Stomach (tissue), 9 donors: Measurements from ENCODE around the gene EDN1. TPM values are rescaled to one million over a fixed set of nuclear protein-coding genes. Genes with fewer than 3 reads are reported as not detected.

Experiments used
- DNase-seq, 2 donors: peaks; one replicate each; pipeline versions ENCODE4 v3.0.0 to v3.0.0-alpha.2; 2013 to 2019
- H3K27ac ChIP-seq, 5 donors: fragments of 200-600 bp in 4 of 5; sonication (generic) in 4 of 5; one replicate each; pipeline ENCODE4 v1.5.1; 2013 to 2019; ENCODE audit warnings: mild to moderate bottlenecking in 1 of 5, moderate library complexity in 1 of 5
- H3K27me3 ChIP-seq, 3 donors: fragments of 200-600 bp; sonication (generic); one replicate each; pipeline ENCODE4 v1.5.1; 2017 to 2019; ENCODE audit warnings: mixed run types in 1 of 3
- H3K36me3 ChIP-seq, 4 donors: fragments of 200-600 bp; sonication (generic); 1 replicate in 3 of 4; 2 replicates in 1 of 4; pipeline ENCODE4 v1.5.1; 2016 to 2019
- H3K4me1 ChIP-seq, 4 donors: fragments of 200-600 bp; sonication (generic); one replicate each; pipeline ENCODE4 v1.5.1; 2016 to 2019
- H3K4me3 ChIP-seq, 4 donors: fragments of 200-600 bp; sonication (generic) in 3 of 4; one replicate each; pipeline ENCODE4 v1.5.1; 2016 to 2019; ENCODE audit warnings: mild to moderate bottlenecking in 1 of 4
- H3K9me3 ChIP-seq, 4 donors: fragments of 200-600 bp; sonication (generic); one replicate each; pipeline ENCODE4 v1.5.1; 2016 to 2019
- EP300 ChIP-seq: sonication (generic); formaldehyde crosslinking; IDR thresholded peaks from one replicate; pipeline ENCODE4 v1.6.1; 2017; ENCODE audit warnings: antibody characterized with exemption
- POLR2A ChIP-seq, 4 donors: fragments of 450-650 bp; IDR thresholded peaks; one replicate each; pipeline ENCODE4 v1.6.1; 2016; ENCODE audit warnings: antibody characterized with exemption in 4 of 4, control low read depth in 2 of 4, mild to moderate bottlenecking in 1 of 4, moderate library complexity in 1 of 4
- POLR2AphosphoS5 ChIP-seq, 3 donors: sonication (generic); formaldehyde crosslinking; IDR thresholded peaks; one replicate each; pipeline ENCODE4 v1.6.1; 2016; ENCODE audit warnings: antibody characterized with exemption in 3 of 3
- WGBS, 5 donors: extraction: QIAGEN DNeasy Blood & Tissue Kit in 3 of 5; methylation state at CpG; one replicate each; pipeline versions ENCODE4 v1.1.5 to v1.1.7; 2013 to 2018; 5-methylcytosine and 5-hydroxymethylcytosine counted together
- intact Hi-C: fragments of 100-400 bp; cut with DNase I; formaldehyde crosslinking; loops from one replicate; pipeline ENCODE4 v1.15.1; 2023; ENCODE audit warnings: low total_unique reads
- polyA plus RNA-seq, 3 donors: library from polyadenylated mRNA; stranded (reverse); fragments of 200-250 nt; gene quantifications; one replicate each; pipeline ENCODE4 v1.2.3, GENCODE V29; 2013
- small RNA-seq, 4 donors: library from RNA; depleted of rRNA; stranded (forward); fragments of <200 nt; gene quantifications; one replicate each; pipeline ENCODE3, GENCODE V24; 2016
- total RNA-seq, 5 donors: library from RNA; depleted of rRNA; stranded (reverse); fragments of >200 nt; gene quantifications; one replicate each; pipeline versions ENCODE4 v1.1.0 to v1.2.3, GENCODE V29; 2014 to 2016
- TF ChIP-seq, protein P1 (sequence below), 7 experiments: fragments of 450-650 bp in 4 of 7; fragments of 200-600 bp in 3 of 7; sonication (generic) in 3 of 7; IDR thresholded peaks; one replicate each; pipeline ENCODE4 v1.5.1; 2016 to 2019; ENCODE audit warnings: antibody characterized with exemption in 7 of 7, control low read depth in 2 of 7, mild to moderate bottlenecking in 1 of 7
- donor health status: healthy with polysubstance abuse.
- donor health status: Bipolar disorder and iron deficiency.
- donor health status: healthy.

The EDN1 gene
- total and polyA plus RNA-seq, 8 donors = 0.58 to 95.1 (median 12.6) TPM

DNA sequence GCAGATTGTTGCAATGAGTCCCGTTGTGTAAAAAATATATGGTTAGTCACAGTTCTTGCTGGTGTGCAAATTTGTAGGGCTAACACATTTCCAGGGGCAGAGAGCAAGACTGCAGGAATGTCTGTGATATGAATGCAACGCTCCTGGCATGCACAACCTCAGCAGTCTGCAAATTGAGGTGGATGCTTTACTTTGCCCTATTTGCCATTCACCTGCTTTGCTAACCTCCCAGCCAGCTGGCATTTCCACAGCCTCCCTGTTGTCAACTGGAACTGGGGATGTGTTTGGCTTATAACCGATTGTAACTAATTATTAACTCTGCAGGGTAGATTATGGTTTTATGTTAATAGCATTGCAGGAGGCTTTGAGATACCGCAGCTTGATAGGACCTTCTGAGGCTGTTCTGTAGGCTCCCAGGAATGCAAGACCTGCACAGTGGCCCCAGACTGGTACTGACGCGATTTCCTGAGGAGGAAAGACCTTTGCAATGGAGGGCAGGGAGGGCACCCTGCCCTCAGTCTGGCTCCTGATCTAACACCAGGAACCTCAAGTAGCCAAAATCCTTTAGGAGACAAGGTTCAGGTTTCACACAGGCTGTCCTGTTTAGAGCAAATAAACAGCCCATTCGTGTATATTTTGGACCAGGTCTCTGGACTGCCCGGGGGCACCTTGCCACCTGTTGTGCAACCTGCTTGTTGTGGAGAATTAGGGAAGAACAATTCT lies 53.4 kb downstream of the EDN1 start:
- Histone ChIP-seq H3K4me3 (no peak overlapping the region), H3K27me3 (no peaks in the 10 kb centered on the region), H3K36me3 (no peaks in the 10 kb centered on the region), H3K9me3 (no peaks in the 10 kb centered on the region), H3K27ac (peak overlapping the region; percentile 72 to 84 (median 81)), H3K4me1 (peaks cover 17 to 50% (median 30%) of the 10 kb centered on the region in 4 donors)
- TF ChIP-seq EP300 = no peak
- TF ChIP-seq, protein P1, sequence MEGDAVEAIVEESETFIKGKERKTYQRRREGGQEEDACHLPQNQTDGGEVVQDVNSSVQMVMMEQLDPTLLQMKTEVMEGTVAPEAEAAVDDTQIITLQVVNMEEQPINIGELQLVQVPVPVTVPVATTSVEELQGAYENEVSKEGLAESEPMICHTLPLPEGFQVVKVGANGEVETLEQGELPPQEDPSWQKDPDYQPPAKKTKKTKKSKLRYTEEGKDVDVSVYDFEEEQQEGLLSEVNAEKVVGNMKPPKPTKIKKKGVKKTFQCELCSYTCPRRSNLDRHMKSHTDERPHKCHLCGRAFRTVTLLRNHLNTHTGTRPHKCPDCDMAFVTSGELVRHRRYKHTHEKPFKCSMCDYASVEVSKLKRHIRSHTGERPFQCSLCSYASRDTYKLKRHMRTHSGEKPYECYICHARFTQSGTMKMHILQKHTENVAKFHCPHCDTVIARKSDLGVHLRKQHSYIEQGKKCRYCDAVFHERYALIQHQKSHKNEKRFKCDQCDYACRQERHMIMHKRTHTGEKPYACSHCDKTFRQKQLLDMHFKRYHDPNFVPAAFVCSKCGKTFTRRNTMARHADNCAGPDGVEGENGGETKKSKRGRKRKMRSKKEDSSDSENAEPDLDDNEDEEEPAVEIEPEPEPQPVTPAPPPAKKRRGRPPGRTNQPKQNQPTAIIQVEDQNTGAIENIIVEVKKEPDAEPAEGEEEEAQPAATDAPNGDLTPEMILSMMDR (IDR thresholded peaks at IDR 0.05) = peak in 1 of 7 experiments; percentile 3
- peak in 2 of 3 donors; percentile 38 to 68 for TF ChIP-seq POLR2AphosphoS5 (IDR thresholded peaks at IDR 0.05)
- TF ChIP-seq POLR2A (IDR thresholded peaks at IDR 0.05) = no peak
- DNase-seq = peak; percentile 86
- intact Hi-C loops = no loop called here
- 24 to 40% (median 30%) methylated on average over 8 of the region's 8 CpGs for WGBS, 5 donors

DNA sequence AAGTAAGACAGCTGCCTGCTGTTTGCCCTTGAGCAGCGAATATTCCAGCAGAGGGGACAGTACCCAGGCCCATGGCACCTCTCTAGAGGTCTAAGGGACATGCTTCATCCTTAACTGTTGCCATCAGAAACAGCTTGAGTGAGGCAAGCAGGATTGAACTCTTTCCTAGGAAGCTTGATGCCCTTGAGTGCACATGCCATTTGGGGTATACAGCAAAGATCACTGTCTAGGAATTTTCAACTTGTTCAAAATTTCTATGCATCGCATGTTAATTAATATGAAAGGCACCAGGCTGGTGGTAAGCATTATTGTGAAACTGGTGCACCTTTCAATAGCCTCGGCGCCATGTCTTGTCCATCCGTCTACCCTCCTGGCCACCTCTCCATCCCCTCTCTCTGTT lies 54.1 kb downstream of the EDN1 start:
- H3K4me3 ChIP-seq = no peak overlapping the region
- peak overlapping the region; percentile 72 to 84 (median 81) for H3K27ac ChIP-seq
- H3K36me3 ChIP-seq = no peaks in the 10 kb centered on the region
- TF ChIP-seq POLR2AphosphoS5 (IDR thresholded peaks at IDR 0.05) = no peak
- TF ChIP-seq, protein P1 (IDR thresholded peaks at IDR 0.05) = no peak
- no peaks in the 10 kb centered on the region for H3K27me3 ChIP-seq
- no peak for DNase-seq
- peaks cover 19 to 50% (median 32%) of the 10 kb centered on the region in 4 donors for H3K4me1 ChIP-seq
- 89 to 100% (median 93%) methylated on average over 5 of the region's 5 CpGs for WGBS, 5 donors
- H3K9me3 ChIP-seq = no peaks in the 10 kb centered on the region
- intact Hi-C loops = no loop called here

DNA sequence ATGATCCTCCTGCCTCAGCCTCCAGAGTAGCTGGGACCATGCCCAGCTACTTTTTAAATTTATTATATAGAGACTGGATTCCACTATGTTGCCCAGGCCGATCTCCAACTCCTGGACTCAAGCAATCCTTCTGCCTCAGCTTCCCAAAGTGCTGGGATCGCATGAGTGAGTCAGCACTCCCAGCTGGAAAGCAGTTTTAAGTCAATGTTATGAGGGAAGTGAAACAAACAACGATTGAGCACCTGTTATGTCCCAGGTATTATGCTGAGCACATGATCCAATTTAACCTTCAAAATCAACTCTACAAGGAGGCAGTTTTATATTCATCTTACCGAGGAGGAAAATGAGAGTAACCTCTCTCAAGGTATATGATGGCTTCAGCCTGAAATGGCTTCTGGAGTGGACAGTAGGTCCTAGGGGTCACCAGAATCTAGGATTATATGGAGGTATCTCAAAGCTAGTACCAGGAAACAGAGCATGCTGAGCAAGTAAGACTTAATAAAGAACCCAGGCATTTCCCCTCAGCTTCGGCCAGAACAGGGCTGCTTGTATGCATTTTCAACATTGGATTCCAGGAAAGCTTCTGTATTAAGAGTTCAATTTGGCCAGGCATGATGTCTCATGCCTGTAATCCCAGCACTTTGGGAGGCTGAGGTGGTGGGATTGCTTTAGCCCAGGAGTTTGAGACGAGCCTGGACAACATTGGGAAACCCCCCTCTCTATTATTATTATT lies 55.0 kb downstream of the EDN1 start:
- TF ChIP-seq POLR2AphosphoS5 (IDR thresholded peaks at IDR 0.05) = no peak
- no peak for TF ChIP-seq POLR2A (IDR thresholded peaks at IDR 0.05)
- TF ChIP-seq EP300 = no peak
- TF ChIP-seq, protein P1 (IDR thresholded peaks at IDR 0.05) = no peak
- peaks cover 19 to 50% (median 32%) of the 10 kb centered on the region in 4 donors for H3K4me1 ChIP-seq
- H3K27ac ChIP-seq = peak overlapping the region; percentile 72 to 84 (median 81)
- peak in 1 of 2 donors; percentile 49 for DNase-seq
- no peaks in the 10 kb centered on the region for H3K9me3 ChIP-seq
- no peaks in the 10 kb centered on the region for H3K27me3 ChIP-seq
- intact Hi-C loops = no loop called here
- WGBS, 5 donors = 52 to 62% (median 58%) methylated on average over 6 of the region's 6 CpGs
- H3K36me3 ChIP-seq = no peaks in the 10 kb centered on the region
- H3K4me3 ChIP-seq = no peak overlapping the region

DNA sequence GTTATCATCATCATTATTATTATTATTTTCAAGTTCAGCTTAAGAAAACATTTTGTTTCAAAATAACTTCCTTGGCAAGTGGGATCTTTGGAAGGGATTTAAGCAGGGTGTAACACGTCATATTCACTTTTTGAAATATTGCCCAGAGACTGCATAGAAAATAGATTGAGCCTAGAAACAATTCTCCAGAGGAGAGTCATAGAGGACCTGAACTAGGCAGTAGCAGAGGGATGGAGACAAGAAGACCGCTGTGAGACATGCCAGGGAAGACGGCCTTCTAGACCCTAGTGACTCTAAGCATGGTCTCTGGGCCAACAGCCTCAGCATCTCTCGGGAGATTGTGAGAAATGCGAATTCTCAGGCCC lies 55.5 kb downstream of the EDN1 start:
- 74 to 86% (median 79%) methylated on average over 5 of the region's 5 CpGs for WGBS, 5 donors
- H3K4me1 ChIP-seq = peaks cover 19 to 50% (median 32%) of the 10 kb centered on the region in 4 donors

More for the DNA sequence above, 55.5 kb downstream of the EDN1 start:
- peak overlapping the region in 4 of 5 donors; percentile 78 to 84 (median 82) for H3K27ac ChIP-seq
- no peak for DNase-seq
- no peaks in the 10 kb centered on the region for H3K36me3 ChIP-seq
- no peaks in the 10 kb centered on the region for H3K9me3 ChIP-seq
- no peaks in the 10 kb centered on the region for H3K27me3 ChIP-seq
- intact Hi-C loops = no loop called here
- no peak overlapping the region for H3K4me3 ChIP-seq
- no peak for TF ChIP-seq POLR2A (IDR thresholded peaks at IDR 0.05)
- TF ChIP-seq EP300 = no peak
- TF ChIP-seq, protein P1 (IDR thresholded peaks at IDR 0.05) = no peak
- no peak for TF ChIP-seq POLR2AphosphoS5 (IDR thresholded peaks at IDR 0.05)

Small RNAs within 50 kb of the gene (small RNA-seq; reads per million reads assigned to genes)
- gene SUMO2P12 = 0 reads per million in 4 donors
